Midbrain (tissue), 1 donor: Measurements from ENCODE around the gene CEP97.

Source experiments
- DNase-seq: peaks from one replicate; lab custom pipeline; 2025; lab: John Stamatoyannopoulos, UW

The CEP97 gene

DNA sequence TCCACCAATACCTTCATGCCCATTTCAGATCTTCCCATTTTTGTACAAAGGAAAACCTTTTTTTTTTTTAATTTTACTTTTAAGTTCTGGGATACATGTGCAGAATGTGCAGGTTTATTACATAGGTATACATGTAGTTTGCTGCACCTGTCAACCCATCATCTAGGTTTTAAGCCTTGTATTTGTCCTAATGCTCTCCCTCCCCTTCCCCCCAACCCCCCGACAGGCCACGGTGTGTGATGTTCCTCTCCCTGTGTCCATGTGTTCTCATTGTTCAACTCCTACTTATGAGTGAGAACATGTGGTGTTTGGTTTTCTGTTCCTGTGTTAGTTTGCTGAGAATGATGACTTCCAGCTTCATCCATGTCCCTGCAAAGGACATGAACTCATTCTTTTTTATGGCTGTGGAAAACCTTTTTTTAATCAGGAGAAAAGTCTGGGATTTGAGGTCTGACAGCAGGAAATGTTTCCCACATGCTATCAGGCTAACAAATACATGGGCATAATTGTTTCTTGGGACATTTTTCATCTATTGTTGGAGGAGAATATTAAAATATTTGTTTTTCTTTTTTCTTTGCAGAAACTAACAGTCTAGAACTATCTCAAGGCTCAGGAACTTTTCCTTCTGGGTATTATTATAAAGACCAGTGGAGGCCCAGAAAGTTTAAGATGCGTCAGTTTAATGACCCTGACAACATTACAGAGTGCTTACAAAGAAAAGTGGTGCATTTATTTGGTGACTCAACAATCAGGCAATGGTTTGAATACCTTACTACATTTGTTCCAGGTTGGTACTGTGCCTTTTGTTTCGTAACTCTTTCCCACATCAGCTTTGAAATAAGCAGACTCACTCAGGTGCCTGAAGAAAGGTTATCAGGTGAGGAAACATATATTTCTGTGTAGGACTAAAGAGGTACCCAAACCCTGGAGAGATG lies 92.1 kb downstream of the CEP97 start:
- no peak for DNase-seq

DNA sequence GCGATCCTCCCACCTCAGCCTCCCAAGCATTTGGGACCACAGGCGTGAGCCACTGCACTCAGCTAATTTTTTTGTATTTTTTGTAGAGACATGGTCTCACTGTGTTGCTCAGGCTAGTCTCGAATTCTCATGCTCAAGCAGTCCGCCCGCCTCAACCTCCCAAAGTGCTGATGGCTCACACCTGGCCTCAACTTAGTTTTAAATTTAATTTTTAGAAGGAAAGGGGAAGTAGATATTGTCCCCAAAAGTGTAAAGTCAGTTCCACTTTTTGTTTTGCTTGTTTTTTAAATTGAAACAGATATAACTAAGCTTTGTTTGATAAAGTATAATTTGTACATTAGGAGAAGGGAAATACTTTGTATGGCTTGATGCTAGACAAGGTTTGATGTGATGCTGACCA lies 93.6 kb downstream of the CEP97 start:
- DNase-seq: no peak

DNA sequence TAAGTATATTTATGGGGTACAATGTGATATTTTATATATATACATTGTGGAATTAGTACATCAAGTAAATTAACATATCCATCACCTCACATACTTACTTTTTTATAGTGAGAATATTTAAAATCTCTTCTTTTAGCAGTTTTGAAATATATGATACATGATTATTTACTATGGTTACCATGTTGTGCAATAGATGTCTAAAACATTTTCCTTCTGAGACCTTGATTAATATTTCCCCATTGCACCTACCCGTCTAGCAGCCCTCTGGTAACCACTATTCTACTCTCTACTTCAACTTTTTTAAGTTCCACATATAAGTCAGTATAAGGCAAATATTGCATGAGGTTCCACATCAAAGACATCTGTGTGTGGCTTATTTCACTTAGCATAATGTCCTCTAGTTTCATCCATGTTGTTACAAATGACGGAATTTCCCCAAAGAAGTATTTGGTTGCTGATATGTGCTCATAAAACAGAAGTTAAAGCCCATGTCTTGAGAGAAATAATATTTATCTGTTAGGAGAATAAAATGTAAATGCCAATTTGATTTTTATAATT lies 95.3 kb downstream of the CEP97 start:
- no peak for DNase-seq
